ENCODE measurements around the gene SLC28A3.
A peak's percentile ranks its signal among the peaks of the same experiment; 100 is the strongest.

SLC28A3 gene

DNA sequence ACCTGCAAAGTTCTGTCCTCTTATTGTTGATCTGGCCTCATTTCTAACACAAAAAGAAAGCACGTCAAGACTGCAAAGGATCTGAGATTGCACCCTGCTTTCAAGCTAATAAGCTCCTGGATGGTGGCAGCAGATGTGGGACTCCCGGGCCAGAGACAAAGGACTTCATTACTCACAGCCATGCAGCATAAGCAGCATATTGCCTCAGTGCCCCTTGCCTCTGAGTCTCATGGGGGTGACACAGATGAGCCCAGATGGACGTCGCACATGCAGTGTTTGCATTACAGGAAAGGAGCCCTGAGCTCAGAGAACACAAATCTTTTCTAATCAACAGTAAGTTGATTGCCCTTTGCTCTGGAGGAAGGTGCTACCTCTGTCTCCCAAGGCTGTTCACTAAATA, 105.0 kb downstream of the SLC28A3 start:
- DNase-seq: no peak

- peak; percentile 70 for DNase-seq
These were observed 110.0 kb downstream of the SLC28A3 start for GRCh38 chr9:84230355-84231145.

- DNase-seq: no peak
These were observed 111.4 kb downstream of the SLC28A3 start for GRCh38 chr9:84229191-84229590.

DNA sequence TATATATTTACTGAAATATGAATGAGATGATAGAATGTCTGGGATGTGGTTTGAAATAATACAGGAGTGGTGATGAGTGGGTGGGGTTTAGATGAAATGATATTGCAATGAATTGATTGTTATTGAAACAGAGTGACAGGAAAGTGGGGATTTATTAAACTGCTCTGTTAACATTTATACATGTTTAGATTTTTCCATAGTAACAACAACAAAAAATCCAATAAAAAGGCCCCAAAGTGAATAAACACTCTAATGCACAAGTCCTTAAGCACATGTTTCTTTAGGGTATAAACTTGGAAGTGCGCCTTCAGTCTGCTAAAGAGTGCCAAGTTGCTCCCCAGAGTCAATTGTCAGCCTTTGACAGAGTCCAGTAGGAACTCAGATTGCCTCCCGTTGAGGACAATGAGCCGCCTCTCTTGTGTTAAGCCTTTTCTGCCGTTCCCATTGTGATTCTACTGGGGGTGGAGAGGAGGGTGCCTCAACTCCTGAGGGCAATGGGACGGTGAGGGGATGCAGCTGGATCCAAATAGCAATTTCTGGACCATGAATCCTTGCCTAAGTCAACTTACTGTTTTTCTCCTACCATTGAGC, 112.3 kb downstream of the SLC28A3 start:
- no peak for DNase-seq

- DNase-seq: no peak
These were observed 114.4 kb downstream of the SLC28A3 start for GRCh38 chr9:84226126-84226525.

Data from right hindlimb (tissue), 1 donor.